ENCODE data around the gene KLHDC4. TPM values are rescaled to one million over a fixed set of nuclear protein-coding genes. Genes with fewer than 3 reads are reported as not detected.
"Not testable (repeated sequence)": the region's sequence is repeated elsewhere in the genome, so short reads cannot be mapped to it uniquely, and the experiment has no call there.

The KLHDC4 gene
- total RNA-seq, 1 experiment from 2014 or later, result 41.2 TPM

DNA sequence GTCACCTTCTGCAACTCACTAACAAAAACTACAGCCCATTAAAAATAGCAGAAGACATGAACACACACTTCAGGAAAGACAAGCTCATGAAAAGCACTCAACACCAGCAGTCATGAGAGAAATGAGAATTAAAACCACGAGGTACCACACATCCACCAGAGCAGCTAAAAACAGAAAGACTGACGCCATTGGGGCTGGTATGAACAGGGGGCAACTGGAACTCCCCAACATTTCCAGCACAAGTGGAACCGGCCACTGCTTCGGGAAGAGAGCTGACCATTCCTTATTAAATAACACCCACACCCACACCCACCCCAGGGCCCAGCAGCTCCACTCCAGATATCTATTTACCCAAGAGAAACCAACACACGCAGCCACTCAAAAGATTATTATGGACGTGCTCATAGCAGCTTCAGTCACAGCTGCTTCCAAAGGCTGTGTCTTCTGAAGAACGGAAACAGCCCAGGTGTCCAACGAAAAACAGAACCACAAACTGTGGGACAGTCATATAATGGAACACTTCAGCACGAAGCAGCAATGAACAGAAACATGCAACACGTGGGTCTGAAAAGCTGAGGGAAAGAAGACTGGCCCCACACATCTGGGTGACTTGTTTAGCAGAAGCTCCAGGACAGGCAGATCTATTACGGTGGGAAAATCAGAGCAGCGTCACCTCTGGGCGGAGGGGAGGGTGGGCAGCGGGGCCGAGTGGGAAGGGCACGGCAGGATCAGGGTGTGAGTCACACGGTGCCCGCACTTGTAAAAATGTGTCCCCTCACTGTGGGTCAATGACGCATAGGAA lies 41.1 kb downstream of the KLHDC4 start:
- in situ Hi-C loops (cut with HindIII; ENCODE audit: low sequenced_read_pairs), result no loop called here
- DNase-seq (ENCODE audit: low spot score), result no peak

GRCh38 chr16:87723226-87723623 lies 42.6 kb downstream of the KLHDC4 start:
- in situ Hi-C loops (cut with HindIII; ENCODE audit: low sequenced_read_pairs), result no loop called here
- DNase-seq (ENCODE audit: low spot score), result peak; percentile 77

GRCh38 chr16:87722590-87723225 lies 43.1 kb downstream of the KLHDC4 start:
- in situ Hi-C loops (cut with HindIII; ENCODE audit: low sequenced_read_pairs), result no loop called here

DNA sequence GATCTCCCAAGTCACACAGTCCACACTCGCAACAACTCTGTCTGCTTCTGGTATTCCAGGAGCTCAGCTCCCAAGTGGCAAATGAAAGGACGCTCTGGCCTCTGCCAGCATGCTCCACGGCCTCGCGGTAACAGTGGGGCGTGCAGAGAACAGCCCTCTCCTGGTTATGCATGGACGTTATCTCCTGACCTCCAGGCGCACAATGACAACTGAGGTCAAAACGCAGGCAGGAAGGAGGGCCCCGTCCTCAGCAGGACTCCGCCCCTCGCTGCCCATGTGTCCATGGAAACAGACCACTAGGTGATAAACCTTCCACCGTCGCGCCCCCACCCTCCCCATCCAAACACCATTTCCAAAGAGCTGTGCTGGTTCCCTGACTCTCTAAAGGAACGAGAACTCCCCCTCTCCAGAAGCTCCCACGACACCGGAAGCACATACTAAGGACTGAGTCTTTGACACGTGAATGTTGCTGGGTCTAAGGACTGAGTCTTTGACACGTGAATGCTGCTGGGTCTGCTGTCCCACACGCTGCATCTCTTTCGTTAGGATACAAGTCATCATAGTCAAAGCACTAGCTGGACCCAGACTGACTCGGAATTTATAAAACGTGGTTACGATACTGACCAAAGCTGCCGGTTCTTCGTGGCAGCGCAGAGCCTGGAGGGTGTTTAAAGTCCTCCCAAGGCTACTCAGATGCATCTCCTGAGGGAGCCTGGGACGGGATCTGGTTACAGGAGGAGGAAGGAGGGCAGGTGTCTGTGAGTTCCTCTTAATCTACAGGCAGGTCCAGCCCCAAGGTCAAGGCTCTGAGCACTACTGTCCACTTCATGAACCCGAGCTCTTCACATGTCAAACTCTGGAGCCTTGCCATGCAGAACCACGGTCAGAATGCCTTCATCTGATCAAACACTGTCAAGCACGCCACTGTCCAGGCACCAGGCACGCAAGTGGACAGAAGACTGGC lies 43.9 kb downstream of the KLHDC4 start:
- in situ Hi-C loops (cut with HindIII; ENCODE audit: low sequenced_read_pairs), result no loop called here

More at GRCh38 chr16:87722590-87723225, 43.1 kb downstream of the KLHDC4 start:
- no peak for DNase-seq (ENCODE audit: low spot score)

GRCh38 chr16:87720446-87720845 lies 45.3 kb downstream of the KLHDC4 start:
- in situ Hi-C loops (cut with HindIII; ENCODE audit: low sequenced_read_pairs), result no loop called here
- DNase-seq (ENCODE audit: low spot score), result no peak

More for the DNA sequence above, 43.9 kb downstream of the KLHDC4 start:
- DNase-seq (ENCODE audit: low spot score), result no peak

DNA sequence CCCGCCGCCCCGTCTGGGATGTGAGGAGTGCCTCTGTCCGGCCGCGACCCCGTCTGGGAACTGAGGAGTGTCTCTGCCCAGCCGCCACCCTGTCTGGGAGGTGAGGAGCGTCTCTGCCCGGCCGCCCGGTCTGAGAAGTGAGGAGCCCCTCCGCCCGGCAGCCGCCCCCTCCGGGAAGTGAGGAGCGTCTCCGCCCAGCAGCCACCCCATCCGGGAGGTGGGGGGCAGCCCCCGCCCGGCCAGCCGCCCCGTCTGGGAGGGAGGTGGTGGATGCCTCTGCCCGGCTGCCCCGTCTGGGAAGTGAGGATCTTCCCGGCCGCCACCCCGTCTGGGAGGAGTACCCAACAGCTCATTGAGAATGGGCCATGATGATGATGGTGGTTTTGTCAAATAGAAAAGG lies 47.0 kb downstream of the KLHDC4 start:
- in situ Hi-C loops (cut with HindIII; ENCODE audit: low sequenced_read_pairs), result not testable (repeated sequence)

GRCh38 chr16:87715658-87716057 lies 50.1 kb downstream of the KLHDC4 start:
- DNase-seq (ENCODE audit: low spot score), result no peak
- in situ Hi-C loops (cut with HindIII; ENCODE audit: low sequenced_read_pairs), result no loop called here

More for the DNA sequence above, 47.0 kb downstream of the KLHDC4 start:
- DNase-seq (ENCODE audit: low spot score), result not testable (repeated sequence)

- DNase-seq (ENCODE audit: low spot score), result no peak
- in situ Hi-C loops (cut with HindIII; ENCODE audit: low sequenced_read_pairs), result no loop called here
These were observed 50.6 kb downstream of the KLHDC4 start for GRCh38 chr16:87715231-87715630.

DNA sequence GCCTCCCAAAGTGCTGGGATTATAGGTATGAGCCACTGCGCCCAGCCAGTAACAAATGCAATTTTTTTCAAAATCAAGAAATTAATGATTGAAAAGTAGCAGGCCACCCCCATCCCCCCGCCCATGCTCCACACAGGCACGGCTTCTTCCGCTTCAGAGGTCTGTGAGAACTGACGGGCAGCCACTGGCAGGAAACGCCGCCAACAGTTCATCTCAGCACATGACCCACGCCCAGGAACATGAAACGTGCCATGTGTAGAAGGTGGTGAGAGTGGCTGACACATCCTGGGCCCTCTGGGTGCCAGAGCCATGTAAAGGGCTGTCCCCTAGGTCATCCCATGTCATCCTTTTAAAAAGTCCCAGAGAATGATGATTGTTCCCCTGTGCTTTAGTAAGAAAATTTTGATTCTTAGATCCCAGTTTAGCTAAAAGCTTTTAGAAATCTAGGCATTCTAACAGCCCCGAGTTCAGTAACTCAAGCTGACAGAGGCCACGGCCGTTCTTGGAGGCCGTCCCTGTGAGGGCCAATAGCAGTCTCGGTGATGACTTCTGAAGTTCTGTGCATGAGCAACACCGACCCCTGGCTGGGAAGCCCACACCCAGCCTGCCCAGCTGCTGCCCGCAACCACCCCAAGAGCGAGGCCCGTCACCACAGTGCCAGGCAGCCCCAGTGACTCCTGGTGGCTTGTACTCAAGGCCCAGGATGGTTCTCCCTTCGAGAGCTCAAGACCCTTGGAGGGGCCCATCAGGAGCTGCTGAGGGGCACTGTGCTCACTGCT lies 52.1 kb downstream of the KLHDC4 start:
- in situ Hi-C loops (cut with HindIII; ENCODE audit: low sequenced_read_pairs), result no loop called here
- DNase-seq (ENCODE audit: low spot score), result no peak

GRCh38 chr16:87712184-87712762 lies 53.5 kb downstream of the KLHDC4 start:
- in situ Hi-C loops (cut with HindIII; ENCODE audit: low sequenced_read_pairs), result no loop called here
- DNase-seq (ENCODE audit: low spot score), result no peak

DNA sequence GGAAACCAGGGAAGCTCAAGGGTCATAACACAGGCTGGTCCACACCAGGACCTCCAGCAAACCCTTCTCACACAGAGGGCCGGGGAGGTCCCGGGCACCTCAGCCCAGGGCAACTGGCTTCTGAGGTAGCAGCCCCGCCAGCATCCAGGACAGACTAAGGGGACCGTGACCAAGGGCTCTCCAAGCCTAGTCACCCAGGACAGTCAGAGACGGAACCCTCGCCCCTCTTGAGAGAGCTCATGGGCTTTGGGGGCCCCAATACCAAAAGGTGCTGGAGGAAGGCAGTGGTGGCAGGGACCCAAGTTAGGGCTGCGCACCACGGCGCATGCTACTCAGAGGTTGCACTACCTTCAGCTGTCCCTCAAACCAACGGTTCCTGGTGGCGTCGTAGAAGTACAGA lies 54.9 kb downstream of the KLHDC4 start:
- in situ Hi-C loops (cut with HindIII; ENCODE audit: low sequenced_read_pairs), result no loop called here

GRCh38 chr16:87709677-87710076 lies 56.1 kb downstream of the KLHDC4 start:
- in situ Hi-C loops (cut with HindIII; ENCODE audit: low sequenced_read_pairs), result no loop called here
- DNase-seq (ENCODE audit: low spot score), result no peak

More for the DNA sequence above, 54.9 kb downstream of the KLHDC4 start:
- DNase-seq (ENCODE audit: low spot score), result no peak

DNA sequence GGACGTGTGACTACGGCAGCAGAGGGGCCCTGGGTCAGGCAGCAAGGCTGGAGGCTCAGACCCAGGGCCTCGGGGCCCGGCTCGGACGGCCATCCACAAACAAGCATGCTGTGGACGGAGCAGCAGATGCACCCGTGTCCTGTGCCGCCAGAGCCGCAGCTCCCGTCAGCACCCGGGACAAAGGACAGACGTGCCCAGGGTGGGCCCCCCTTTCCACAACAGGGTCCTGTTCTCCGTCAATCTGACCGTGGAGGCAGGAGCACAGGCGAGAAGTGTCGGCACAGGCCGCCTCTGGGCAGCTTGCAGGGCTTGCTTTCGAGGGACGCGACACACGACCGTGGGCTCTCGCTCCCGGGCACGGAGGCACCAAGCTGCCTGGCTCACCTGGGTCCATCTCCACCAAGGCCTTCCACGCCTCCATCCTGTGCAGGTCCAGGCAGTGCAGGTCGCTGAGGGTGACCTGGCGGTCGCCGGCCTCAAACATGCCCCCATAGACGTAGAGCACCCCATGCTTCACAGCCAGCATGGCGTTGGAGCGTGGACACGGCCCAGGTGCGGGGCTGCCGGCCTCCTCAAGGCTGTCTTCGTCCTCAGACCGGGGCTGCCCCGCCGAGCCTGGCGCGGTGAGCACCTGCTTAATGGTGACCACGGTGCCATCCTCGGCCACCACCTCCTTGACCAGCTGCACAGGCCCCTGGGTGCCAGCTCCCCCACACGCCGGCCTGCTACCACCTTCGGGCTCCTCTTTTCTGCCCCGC lies 56.7 kb downstream of the KLHDC4 start:
- in situ Hi-C loops (cut with HindIII; ENCODE audit: low sequenced_read_pairs), result no loop called here
- no peak for DNase-seq (ENCODE audit: low spot score)

- in situ Hi-C loops (cut with HindIII; ENCODE audit: low sequenced_read_pairs), result no loop called here
- no peak for DNase-seq (ENCODE audit: low spot score)
These were observed 57.8 kb downstream of the KLHDC4 start for GRCh38 chr16:87707714-87708580.

GRCh38 chr16:87707097-87707496 lies 58.7 kb downstream of the KLHDC4 start:
- DNase-seq (ENCODE audit: low spot score), result no peak
- in situ Hi-C loops (cut with HindIII; ENCODE audit: low sequenced_read_pairs), result no loop called here

DNA sequence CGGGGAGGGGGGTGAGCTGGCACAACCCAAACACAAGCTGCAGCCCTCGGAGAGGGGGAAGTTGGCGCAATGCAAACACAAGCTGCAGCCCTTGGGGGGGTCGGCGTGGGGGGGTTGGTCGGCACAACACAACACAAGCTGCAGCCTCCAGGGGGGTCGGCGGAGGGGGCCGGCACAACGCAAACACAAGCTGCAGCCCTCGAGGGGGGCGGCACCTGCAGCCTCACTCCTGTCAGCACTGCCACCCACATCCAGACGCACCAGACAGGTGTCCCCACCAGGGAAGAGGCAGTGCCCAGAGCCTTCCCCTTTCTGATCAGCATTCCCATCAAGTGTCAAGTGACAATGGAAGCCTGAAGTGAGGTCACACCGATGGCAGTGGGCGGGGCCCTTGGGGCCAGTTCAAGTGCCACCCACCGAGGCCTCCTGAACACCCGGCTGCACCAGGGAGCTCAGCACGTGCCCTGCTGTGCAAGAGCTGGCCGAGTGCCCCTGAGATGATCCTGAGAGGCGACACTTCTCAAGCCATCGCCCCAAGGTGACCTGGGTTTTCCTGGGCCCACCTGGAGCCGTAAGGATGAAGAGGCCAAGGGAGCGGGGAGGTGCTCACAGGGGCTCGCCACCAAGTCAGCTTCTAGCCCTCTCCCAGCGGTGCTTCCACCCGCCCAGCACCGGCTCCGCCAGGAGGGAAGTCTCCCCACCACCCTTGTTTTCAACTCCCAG lies 59.3 kb downstream of the KLHDC4 start:
- in situ Hi-C loops (cut with HindIII; ENCODE audit: low sequenced_read_pairs), result no loop called here
- peak; percentile 43 for DNase-seq (ENCODE audit: low spot score)
